Measurements from ENCODE around the gene GALNT4. TPM values are rescaled to one million over a fixed set of nuclear protein-coding genes. Genes with fewer than 3 reads are reported as not detected.

GALNT4 gene
- total RNA-seq (2014; rRNA removed; shearing (Covaris generic)): 18.1 and 23.3 TPM in 2 replicates

- DNase-seq (ENCODE audit: low spot score): peak; percentile 68
- in situ Hi-C loops (cut with HindIII; ENCODE audit: low sequenced_read_pairs): no loop called here
Measured at GRCh38 chr12:89524541-89525304, at the start of gene GALNT4. Gene GALNT4 (minus strand): TSS chr12:89524796. CDS start chr12:89524549, 247 bp downstream.

GRCh38 chr12:89573051-89573810 is 48.6 kb upstream of the GALNT4 start:
- in situ Hi-C loops (cut with HindIII; ENCODE audit: low sequenced_read_pairs): no loop called here

GRCh38 chr12:89571491-89572195 is 47.0 kb upstream of the GALNT4 start:
- no peak for DNase-seq (ENCODE audit: low spot score)
- in situ Hi-C loops (cut with HindIII; ENCODE audit: low sequenced_read_pairs): no loop called here

More at GRCh38 chr12:89573051-89573810, 48.6 kb upstream of the GALNT4 start:
- DNase-seq (ENCODE audit: low spot score): no peak

GRCh38 chr12:89568484-89568883 is 43.9 kb upstream of the GALNT4 start:
- DNase-seq (ENCODE audit: low spot score): no peak
- in situ Hi-C loops (cut with HindIII; ENCODE audit: low sequenced_read_pairs): no loop called here

GRCh38 chr12:89567691-89568239 is 43.2 kb upstream of the GALNT4 start:
- no peak for DNase-seq (ENCODE audit: low spot score)
- in situ Hi-C loops (cut with HindIII; ENCODE audit: low sequenced_read_pairs): no loop called here

- no peak for DNase-seq (ENCODE audit: low spot score)
- in situ Hi-C loops (cut with HindIII; ENCODE audit: low sequenced_read_pairs): no loop called here
Measured at GRCh38 chr12:89566615-89567014, 42.0 kb upstream of the GALNT4 start.

GRCh38 chr12:89565002-89565401 is 40.4 kb upstream of the GALNT4 start:
- in situ Hi-C loops (cut with HindIII; ENCODE audit: low sequenced_read_pairs): no loop called here
- DNase-seq (ENCODE audit: low spot score): no peak

- in situ Hi-C loops (cut with HindIII; ENCODE audit: low sequenced_read_pairs): no loop called here
- DNase-seq (ENCODE audit: low spot score): no peak
Measured at GRCh38 chr12:89559753-89560152, 35.2 kb upstream of the GALNT4 start.

GRCh38 chr12:89556976-89557375 is 32.4 kb upstream of the GALNT4 start:
- in situ Hi-C loops (cut with HindIII; ENCODE audit: low sequenced_read_pairs): no loop called here
- DNase-seq (ENCODE audit: low spot score): no peak

- in situ Hi-C loops (cut with HindIII; ENCODE audit: low sequenced_read_pairs): no loop called here
- DNase-seq (ENCODE audit: low spot score): no peak
Measured at GRCh38 chr12:89552376-89552775, 27.8 kb upstream of the GALNT4 start.

- in situ Hi-C loops (cut with HindIII; ENCODE audit: low sequenced_read_pairs): no loop called here
- DNase-seq (ENCODE audit: low spot score): no peak
Measured at GRCh38 chr12:89551747-89552146, 27.2 kb upstream of the GALNT4 start.

GRCh38 chr12:89547101-89547500 is 22.5 kb upstream of the GALNT4 start:
- DNase-seq (ENCODE audit: low spot score): no peak
- in situ Hi-C loops (cut with HindIII; ENCODE audit: low sequenced_read_pairs): no loop called here

GRCh38 chr12:89546151-89546550 is 21.6 kb upstream of the GALNT4 start:
- in situ Hi-C loops (cut with HindIII; ENCODE audit: low sequenced_read_pairs): no loop called here
- peak; percentile 3 for DNase-seq (ENCODE audit: low spot score)

- in situ Hi-C loops (cut with HindIII; ENCODE audit: low sequenced_read_pairs): no loop called here
- peak; percentile 93 for DNase-seq (ENCODE audit: low spot score)
Measured at GRCh38 chr12:89544681-89545184, 20.1 kb upstream of the GALNT4 start.

GRCh38 chr12:89544022-89544421 is 19.4 kb upstream of the GALNT4 start:
- in situ Hi-C loops (cut with HindIII; ENCODE audit: low sequenced_read_pairs): no loop called here
- DNase-seq (ENCODE audit: low spot score): no peak

- in situ Hi-C loops (cut with HindIII; ENCODE audit: low sequenced_read_pairs): no loop called here
Measured at GRCh38 chr12:89542912-89543592, 18.5 kb upstream of the GALNT4 start.

GRCh38 chr12:89542236-89542635 is 17.6 kb upstream of the GALNT4 start:
- no peak for DNase-seq (ENCODE audit: low spot score)
- in situ Hi-C loops (cut with HindIII; ENCODE audit: low sequenced_read_pairs): no loop called here

More at GRCh38 chr12:89542912-89543592, 18.5 kb upstream of the GALNT4 start:
- peak; percentile 75 for DNase-seq (ENCODE audit: low spot score)

- no peak for DNase-seq (ENCODE audit: low spot score)
- in situ Hi-C loops (cut with HindIII; ENCODE audit: low sequenced_read_pairs): no loop called here
Measured at GRCh38 chr12:89540586-89540985, 16.0 kb upstream of the GALNT4 start.
